Fibroblast of skin of left quadriceps (primary cell): ENCODE results near the gene EIF4E2.

Experiments
- DNase-seq, 2 experiments: peaks; one replicate each; pipeline ENCODE4 v3.0.0-alpha.2; 2013; ENCODE audit warnings: low read depth in 2 of 2

EIF4E2 gene

GRCh38 chr2:232538671-232539070 is 11.8 kb upstream of the EIF4E2 start:
- DNase-seq = no peak

GRCh38 chr2:232539298-232540231 is 10.9 kb upstream of the EIF4E2 start, which contains the start of gene CHRNG:
Gene CHRNG (plus strand): TSS chr2:232539692. CDS start chr2:232539748, 56 bp downstream.
- DNase-seq = no peak

GRCh38 chr2:232540441-232541041 is 9.9 kb upstream of the EIF4E2 start:
- no peak for DNase-seq

GRCh38 chr2:232541195-232541960 is 9.1 kb upstream of the EIF4E2 start:
- DNase-seq = no peak

- DNase-seq = no peak
Measured at GRCh38 chr2:232541961-232542714, 8.4 kb upstream of the EIF4E2 start.

- no peak for DNase-seq
Measured at GRCh38 chr2:232542715-232543467, 7.6 kb upstream of the EIF4E2 start.

- no peak for DNase-seq
Measured at GRCh38 chr2:232543491-232543890, 7.0 kb upstream of the EIF4E2 start.

GRCh38 chr2:232543928-232544631 is 6.4 kb upstream of the EIF4E2 start:
- no peak for DNase-seq

GRCh38 chr2:232544674-232545073 is 5.8 kb upstream of the EIF4E2 start:
- no peak for DNase-seq

GRCh38 chr2:232545511-232546375 is 4.7 kb upstream of the EIF4E2 start:
- no peak for DNase-seq

GRCh38 chr2:232547991-232548390 is 2.5 kb upstream of the EIF4E2 start:
- DNase-seq = no peak

GRCh38 chr2:232549655-232550353 is 685 bp upstream of the EIF4E2 start:
- DNase-seq = no peak

GRCh38 chr2:232551250-232551638 is 755 bp downstream of the EIF4E2 start:
- DNase-seq = no peak

- no peak for DNase-seq
Measured at GRCh38 chr2:232551776-232552175, 1.3 kb downstream of the EIF4E2 start.

GRCh38 chr2:232556426-232556825 is 5.9 kb downstream of the EIF4E2 start:
- no peak for DNase-seq

- DNase-seq = no peak
Measured at GRCh38 chr2:232562515-232563151, 12.1 kb downstream of the EIF4E2 start.

GRCh38 chr2:232563580-232563979 is 13.1 kb downstream of the EIF4E2 start:
- no peak for DNase-seq

GRCh38 chr2:232567721-232568120 is 17.2 kb downstream of the EIF4E2 start:
- DNase-seq = no peak
